HepG2 (cell line): ENCODE data around the gene PATL2. TPM values are rescaled to one million over a fixed set of nuclear protein-coding genes. Genes with fewer than 3 reads are reported as not detected.

Experiments
- ATAC-seq: fragments of 200-7000 bp; cut with Tn5 transposase; 3 replicates; pipeline ENCODE4 v1.9.1; 2020; ENCODE audit warnings: mild to moderate bottlenecking, moderate library complexity
- BruUV-seq: library from RNA; stranded (reverse); fragments of 400-500 nt; replicated peaks from 2 replicates; lab custom pipeline; 2021; lab: Mats Ljungman, UMichigan
- CTCF ChIA-PET: fragments of 300-600 bp; formaldehyde crosslinking; extraction: SDS; loops from one replicate; lab custom pipeline; 2021; ENCODE audit warnings: low total read pairs, inconsistent platforms, low intra/inter-chr PET ratio; lab: Yijun Ruan, JAX
- POLR2A ChIA-PET: fragments of 350-600 bp; sonication (Branson Sonifier 250); formaldehyde crosslinking; loops from one replicate; lab custom pipeline; 2020; ENCODE audit warnings: antibody characterized with exemption, inconsistent platforms; lab: Yijun Ruan, JAX
- DNase-seq: peaks from one replicate; pipeline ENCODE4 v3.0.0-alpha.2; 2015; ENCODE audit warnings: low spot score
- FAIRE-seq: peaks from 3 replicates; lab custom pipeline; 2011; peaks lifted over from hg19 to GRCh38; lab: Jason Lieb, UNC
- H2AFZ ChIP-seq: one replicate; pipeline ENCODE4 v1.6.1; 2011; ENCODE audit warnings: low read length, inconsistent platforms
- H3K27ac ChIP-seq: fragments of 300-600 bp; 3 replicates; pipeline ENCODE4 v1.8.0; 2011; ENCODE audit warnings: mixed run types, mild to moderate bottlenecking, mixed read lengths, low read length, inconsistent platforms; ENCODE audit not compliant: insufficient read depth; ENCODE audit errors: extremely low read length
- H3K27me3 ChIP-seq, 2 experiments: fragments of 200-600 bp in 1 of 2; 2 replicates in 1 of 2; 3 replicates in 1 of 2; pipeline versions ENCODE4 v1.6.0 to v1.8.0; 2011; ENCODE audit warnings: low read length in 2 of 2, mild to moderate bottlenecking in 2 of 2, moderate library complexity in 2 of 2, inconsistent platforms in 1 of 2; ENCODE audit not compliant: insufficient read depth in 2 of 2, control insufficient read depth in 1 of 2
- H3K36me3 ChIP-seq, 2 experiments: fragments of 200-600 bp in 1 of 2; replicated peaks in 1 of 2; 2 replicates in 1 of 2; 3 replicates in 1 of 2; pipeline versions ENCODE4 v1.5.1 to v1.8.0; 2011; ENCODE audit warnings: low read length in 2 of 2, inconsistent platforms in 1 of 2; ENCODE audit not compliant: insufficient read depth in 2 of 2, control insufficient read depth in 1 of 2
- H3K4me1 ChIP-seq: 2 replicates; pipeline ENCODE4 v1.5.1; 2012; ENCODE audit warnings: low read length, inconsistent platforms; ENCODE audit not compliant: insufficient read depth
- H3K4me2 ChIP-seq: 2 replicates; pipeline ENCODE4 v1.6.0; 2011; ENCODE audit warnings: low read depth, low read length, inconsistent platforms
- H3K4me3 ChIP-seq, 3 experiments: fragments of 200-600 bp in 1 of 3; sonication (generic), shearing (Covaris generic) in 1 of 3; replicated peaks in 1 of 3; 2 replicates each; pipeline ENCODE4 v1.5.1; 2011 to 2016; ENCODE audit warnings: low read length in 3 of 3, inconsistent platforms in 2 of 3, low read depth in 2 of 3, mild to moderate bottlenecking in 2 of 3, control low read depth in 1 of 3, mixed read lengths in 1 of 3; ENCODE audit not compliant: insufficient read depth in 1 of 3
- H3K79me2 ChIP-seq: one replicate; pipeline ENCODE4 v1.6.1; 2011; ENCODE audit warnings: low read length, inconsistent platforms; ENCODE audit not compliant: insufficient read depth
- H3K9ac ChIP-seq: 2 replicates; pipeline ENCODE4 v1.6.0; 2011; ENCODE audit warnings: mild to moderate bottlenecking, low read depth, low read length, inconsistent platforms; ENCODE audit not compliant: insufficient read depth
- H3K9me3 ChIP-seq: 2 replicates; pipeline ENCODE4 v1.5.1; 2012; ENCODE audit warnings: mild to moderate bottlenecking, low read length
- H4K20me1 ChIP-seq: 2 replicates; pipeline ENCODE4 v1.6.0; 2011; ENCODE audit warnings: inconsistent platforms, mild to moderate bottlenecking, low read length, moderate library complexity; ENCODE audit not compliant: insufficient read depth
- HDAC1 ChIP-seq: sonication (generic); formaldehyde crosslinking; IDR thresholded peaks from 2 replicates; pipeline ENCODE4 v1.5.1; 2020; ENCODE audit warnings: mild to moderate bottlenecking, missing genetic modification reagents
- HMGXB4 ChIP-seq, 2 experiments: sonication (generic) in 1 of 2; formaldehyde crosslinking in 1 of 2; IDR thresholded peaks; 2 replicates each; pipeline versions ENCODE4 v1.4.0 to v1.6.1; 2018 to 2020; ENCODE audit warnings: missing genetic modification reagents in 2 of 2, borderline replicate concordance in 1 of 2, low read depth in 1 of 2, mild to moderate bottlenecking in 1 of 2, missing biosample characterization in 1 of 2
- ISL2 ChIP-seq: sonication (generic); formaldehyde crosslinking; IDR thresholded peaks from 2 replicates; pipeline ENCODE4 v1.5.0; 2020; ENCODE audit warnings: missing genetic modification reagents
- KDM6A ChIP-seq: IDR thresholded peaks from 2 replicates; pipeline ENCODE4 v1.6.1; 2016; ENCODE audit warnings: low read depth
- NCOA2 ChIP-seq: sonication (generic); formaldehyde crosslinking; IDR thresholded peaks from 2 replicates; pipeline ENCODE4 v1.8.0; 2022; ENCODE audit warnings: inconsistent platforms
- NCOA5 ChIP-seq: sonication (generic); formaldehyde crosslinking; IDR thresholded peaks from 2 replicates; pipeline ENCODE4 v1.4.0; 2020; ENCODE audit warnings: missing genetic modification reagents
- SMAD9 ChIP-seq: sonication (generic); formaldehyde crosslinking; IDR thresholded peaks from 2 replicates; pipeline ENCODE4 v1.5.1; 2020; ENCODE audit warnings: mild to moderate bottlenecking, missing genetic modification reagents
- U2AF2 ChIP-seq: fragments of 200-400 bp; formaldehyde crosslinking; IDR thresholded peaks from 2 replicates; pipeline ENCODE4 v1.6.1; 2017; ENCODE audit warnings: low read depth, mild to moderate bottlenecking, low read length
- ZNF101 ChIP-seq: sonication (generic); formaldehyde crosslinking; IDR thresholded peaks from 2 replicates; pipeline ENCODE4 v1.4.0; 2020; ENCODE audit warnings: mild to moderate bottlenecking, low read depth, missing genetic modification reagents, borderline replicate concordance
- ZNF773 ChIP-seq: sonication (generic); formaldehyde crosslinking; IDR thresholded peaks from 2 replicates; pipeline ENCODE4 v1.4.0; 2020; ENCODE audit warnings: missing genetic modification reagents, borderline replicate concordance
- in situ Hi-C: cut with HindIII; loops from 2 replicates; pipeline ENCODE4 v1.10.0; 2017; ENCODE audit warnings: low pct_unique_long_range_greater_than_20kb; ENCODE audit not compliant: extremely low pct_ligation_motif_present
- intact Hi-C: fragments of 100-400 bp; cut with micrococcal nuclease; formaldehyde crosslinking; loops from one replicate; pipeline ENCODE4 v1.10.0; 2022; ENCODE audit not compliant: unreplicated experiment
- polyA plus RNA-seq, 8 experiments: library from polyadenylated mRNA; depleted of rRNA in 3 of 8; stranded (reverse) in 7 of 8; unstranded in 1 of 8; fragments of >200 nt; fragmentation: Illumina TruSeq in 4 of 8; extraction: Trizol in 4 of 8; gene quantifications; 2 replicates each; pipeline versions ENCODE4 v1.2.1 to v1.2.3, GENCODE V29; 2011 to 2016; ENCODE audit warnings: low read depth in 4 of 8, missing spikeins in 1 of 8, mixed read lengths in 1 of 8; ENCODE audit not compliant: insufficient read depth in 1 of 8
- total RNA-seq, 5 experiments: library from RNA; depleted of rRNA; stranded (reverse); fragments of >200 nt; fragmentation: Illumina TruSeq; extraction: Trizol; gene quantifications; 2 replicates each; pipeline ENCODE4 v1.2.3, GENCODE V29; 2016; ENCODE audit warnings: low read depth in 1 of 5
- TF ChIP-seq, protein P1 (sequence below): sonication (generic); formaldehyde crosslinking; IDR thresholded peaks from 2 replicates; pipeline ENCODE4 v1.4.0; 2020; ENCODE audit warnings: missing genetic modification reagents
- TF ChIP-seq, protein P2 (sequence below), 2 experiments: sonication (generic) in 1 of 2; formaldehyde crosslinking in 1 of 2; IDR thresholded peaks; 2 replicates each; pipeline versions ENCODE4 v1.5.1 to v1.6.1; 2011 to 2020; ENCODE audit warnings: borderline replicate concordance in 1 of 2, low read depth in 1 of 2, low read length in 1 of 2, mild to moderate bottlenecking in 1 of 2, missing genetic modification reagents in 1 of 2, moderate library complexity in 1 of 2

Gene PATL2
- total and polyA plus RNA-seq, 2 of the 13 experiments (the other 11 are each of a cell fraction or from before 2014, with no cell fraction given), result 0.15 to 0.53 TPM

- POLR2A ChIA-PET, result interaction anchor here (2.8 kb wide), 1 partner anchor 76 kb away, joined by 45 read pairs; the partner anchor contains the start of gene TRIM69
- Histone ChIP-seq H3K4me1 (peaks cover 20% of the 10 kb centered on the region), H3K4me3 (peak overlapping the region in 2 of 3 experiments; percentile 79 to 87; a peak in 2 of 6 replicates), H3K27me3 (no peaks in the 10 kb centered on the region; a peak in 1 of 5 replicates), H3K9ac (peak overlapping the region; percentile 87; the same call in 1 of the 2 replicates), H3K36me3 (peaks cover 0 to 18% of the 10 kb centered on the region in 2 experiments; a peak in 2 of 5 replicates), H3K4me2 (peak overlapping the region; percentile 88), H3K79me2 (peaks cover 14% of the 10 kb centered on the region), H3K27ac (no peak overlapping the region), H3K9me3 (no peaks in the 10 kb centered on the region), H2AFZ (no peak overlapping the region), H4K20me1 (no peaks in the 10 kb centered on the region)
- FAIRE-seq, result no peak
- no TSS peak for BruUV-seq
- CTCF ChIA-PET, result no interaction called here
- no peak for DNase-seq
- TF ChIP-seq NCOA5 (CRISPR knock-in tag), result no peak
- no peak for TF ChIP-seq HMGXB4 (CRISPR knock-in tag; IDR thresholded peaks at IDR 0.05; ENCODE audit: borderline replicate concordance in 1 of 2, low read depth in 1 of 2)
- no peak for TF ChIP-seq ISL2 (CRISPR knock-in tag)
- no peak for TF ChIP-seq U2AF2
- no peak for TF ChIP-seq ZNF773 (CRISPR knock-in tag)
- TF ChIP-seq ZNF101 (CRISPR knock-in tag), result no peak
- TF ChIP-seq NCOA2 (CRISPR knock-in tag), result no peak
- TF ChIP-seq HDAC1 (CRISPR knock-in tag), result no peak
- no peak for TF ChIP-seq KDM6A (CRISPR knock-in tag)
- TF ChIP-seq, protein P1, sequence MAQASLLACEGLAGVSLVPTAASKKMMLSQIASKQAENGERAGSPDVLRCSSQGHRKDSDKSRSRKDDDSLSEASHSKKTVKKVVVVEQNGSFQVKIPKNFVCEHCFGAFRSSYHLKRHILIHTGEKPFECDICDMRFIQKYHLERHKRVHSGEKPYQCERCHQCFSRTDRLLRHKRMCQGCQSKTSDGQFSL (CRISPR knock-in tag), result no peak
- TF ChIP-seq SMAD9, result no peak
- TF ChIP-seq, protein P2, sequence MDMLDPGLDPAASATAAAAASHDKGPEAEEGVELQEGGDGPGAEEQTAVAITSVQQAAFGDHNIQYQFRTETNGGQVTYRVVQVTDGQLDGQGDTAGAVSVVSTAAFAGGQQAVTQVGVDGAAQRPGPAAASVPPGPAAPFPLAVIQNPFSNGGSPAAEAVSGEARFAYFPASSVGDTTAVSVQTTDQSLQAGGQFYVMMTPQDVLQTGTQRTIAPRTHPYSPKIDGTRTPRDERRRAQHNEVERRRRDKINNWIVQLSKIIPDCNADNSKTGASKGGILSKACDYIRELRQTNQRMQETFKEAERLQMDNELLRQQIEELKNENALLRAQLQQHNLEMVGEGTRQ (IDR thresholded peaks at IDR 0.05; ENCODE audit: low read depth, low read length), result no peak
- TF ChIP-seq, protein P2 (CRISPR knock-in tag; IDR thresholded peaks at IDR 0.05; ENCODE audit: borderline replicate concordance), result no peak
- no peak for ATAC-seq
- intact Hi-C loops (no loop called here), in situ Hi-C loops (loop anchor here (5.0 kb wide), 1 partner anchor 76 kb away; the partner anchor contains the start of gene TRIM69)
Observed at GRCh38 chr15:44661576-44661975, 49.5 kb downstream of the PATL2 start.
